SIG-M5 treated with dmso at 0.1 percent for 504 hours (cell line): ENCODE results near the gene APOB.

Source experiments
- DNase-seq: peaks from one replicate; lab custom pipeline; 2025; ENCODE audit not compliant: unreplicated experiment; lab: John Stamatoyannopoulos, UW

The APOB gene, protein sequence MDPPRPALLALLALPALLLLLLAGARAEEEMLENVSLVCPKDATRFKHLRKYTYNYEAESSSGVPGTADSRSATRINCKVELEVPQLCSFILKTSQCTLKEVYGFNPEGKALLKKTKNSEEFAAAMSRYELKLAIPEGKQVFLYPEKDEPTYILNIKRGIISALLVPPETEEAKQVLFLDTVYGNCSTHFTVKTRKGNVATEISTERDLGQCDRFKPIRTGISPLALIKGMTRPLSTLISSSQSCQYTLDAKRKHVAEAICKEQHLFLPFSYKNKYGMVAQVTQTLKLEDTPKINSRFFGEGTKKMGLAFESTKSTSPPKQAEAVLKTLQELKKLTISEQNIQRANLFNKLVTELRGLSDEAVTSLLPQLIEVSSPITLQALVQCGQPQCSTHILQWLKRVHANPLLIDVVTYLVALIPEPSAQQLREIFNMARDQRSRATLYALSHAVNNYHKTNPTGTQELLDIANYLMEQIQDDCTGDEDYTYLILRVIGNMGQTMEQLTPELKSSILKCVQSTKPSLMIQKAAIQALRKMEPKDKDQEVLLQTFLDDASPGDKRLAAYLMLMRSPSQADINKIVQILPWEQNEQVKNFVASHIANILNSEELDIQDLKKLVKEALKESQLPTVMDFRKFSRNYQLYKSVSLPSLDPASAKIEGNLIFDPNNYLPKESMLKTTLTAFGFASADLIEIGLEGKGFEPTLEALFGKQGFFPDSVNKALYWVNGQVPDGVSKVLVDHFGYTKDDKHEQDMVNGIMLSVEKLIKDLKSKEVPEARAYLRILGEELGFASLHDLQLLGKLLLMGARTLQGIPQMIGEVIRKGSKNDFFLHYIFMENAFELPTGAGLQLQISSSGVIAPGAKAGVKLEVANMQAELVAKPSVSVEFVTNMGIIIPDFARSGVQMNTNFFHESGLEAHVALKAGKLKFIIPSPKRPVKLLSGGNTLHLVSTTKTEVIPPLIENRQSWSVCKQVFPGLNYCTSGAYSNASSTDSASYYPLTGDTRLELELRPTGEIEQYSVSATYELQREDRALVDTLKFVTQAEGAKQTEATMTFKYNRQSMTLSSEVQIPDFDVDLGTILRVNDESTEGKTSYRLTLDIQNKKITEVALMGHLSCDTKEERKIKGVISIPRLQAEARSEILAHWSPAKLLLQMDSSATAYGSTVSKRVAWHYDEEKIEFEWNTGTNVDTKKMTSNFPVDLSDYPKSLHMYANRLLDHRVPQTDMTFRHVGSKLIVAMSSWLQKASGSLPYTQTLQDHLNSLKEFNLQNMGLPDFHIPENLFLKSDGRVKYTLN (N-terminal part only)

GRCh38 chr2:21043744-21044532 lies at the start of gene APOB:
APOB (minus strand) TSS chr2:21044073; CDS start chr2:21043945, 128 bp downstream.
- DNase-seq: no peak

DNA sequence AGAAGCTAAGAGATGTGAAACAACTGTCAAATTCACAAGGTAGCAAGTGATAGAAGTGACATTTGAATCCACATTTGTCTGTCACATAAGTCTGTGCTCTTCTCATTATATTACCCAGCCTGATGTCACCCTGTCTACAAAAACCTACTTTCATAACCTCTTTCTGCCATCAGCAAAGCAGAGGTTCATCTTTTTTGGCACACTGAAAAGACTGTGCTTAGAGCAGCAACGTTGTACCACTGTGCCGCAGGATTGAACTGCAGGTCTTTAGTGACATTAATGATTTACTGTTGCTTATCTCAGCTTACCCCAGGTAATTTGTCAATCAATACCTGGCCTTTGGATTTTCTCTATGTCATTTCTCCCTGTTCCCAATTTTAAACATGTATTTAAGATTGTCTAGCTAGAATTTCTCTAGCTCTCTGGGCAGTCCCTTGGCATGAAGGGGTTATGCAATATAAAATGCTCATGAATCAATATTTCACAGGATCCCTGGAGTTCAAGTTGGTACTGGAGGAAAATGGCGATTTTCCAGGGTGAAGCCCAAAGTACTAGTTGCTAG lies 48.5 kb upstream of the APOB start:
- DNase-seq: no peak

GRCh38 chr2:21084401-21084800 lies 40.5 kb upstream of the APOB start:
- DNase-seq: no peak

DNA sequence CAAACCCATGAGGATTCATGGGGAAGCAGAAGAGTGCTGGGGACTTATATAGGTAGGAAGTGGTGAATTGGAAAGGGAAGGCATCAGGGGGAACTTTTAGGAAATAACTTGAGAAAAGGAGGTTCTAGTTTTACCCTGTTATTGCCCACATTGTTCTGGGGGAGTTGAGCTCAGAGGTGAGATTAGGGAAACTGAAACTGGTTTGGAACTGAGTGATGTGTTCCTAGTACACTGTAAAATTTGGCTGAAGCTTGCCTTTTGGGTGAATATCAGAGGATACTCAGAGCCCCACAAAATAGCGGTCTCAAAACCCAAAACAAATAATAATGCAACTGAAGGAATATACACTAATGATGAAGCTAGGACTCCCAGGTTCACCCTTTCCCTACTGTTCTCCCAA lies 39.6 kb upstream of the APOB start:
- no peak for DNase-seq

- DNase-seq: no peak
Measured at GRCh38 chr2:21078296-21078695, 34.4 kb upstream of the APOB start.

- no peak for DNase-seq
Measured at GRCh38 chr2:21072477-21073242, 28.8 kb upstream of the APOB start.

DNA sequence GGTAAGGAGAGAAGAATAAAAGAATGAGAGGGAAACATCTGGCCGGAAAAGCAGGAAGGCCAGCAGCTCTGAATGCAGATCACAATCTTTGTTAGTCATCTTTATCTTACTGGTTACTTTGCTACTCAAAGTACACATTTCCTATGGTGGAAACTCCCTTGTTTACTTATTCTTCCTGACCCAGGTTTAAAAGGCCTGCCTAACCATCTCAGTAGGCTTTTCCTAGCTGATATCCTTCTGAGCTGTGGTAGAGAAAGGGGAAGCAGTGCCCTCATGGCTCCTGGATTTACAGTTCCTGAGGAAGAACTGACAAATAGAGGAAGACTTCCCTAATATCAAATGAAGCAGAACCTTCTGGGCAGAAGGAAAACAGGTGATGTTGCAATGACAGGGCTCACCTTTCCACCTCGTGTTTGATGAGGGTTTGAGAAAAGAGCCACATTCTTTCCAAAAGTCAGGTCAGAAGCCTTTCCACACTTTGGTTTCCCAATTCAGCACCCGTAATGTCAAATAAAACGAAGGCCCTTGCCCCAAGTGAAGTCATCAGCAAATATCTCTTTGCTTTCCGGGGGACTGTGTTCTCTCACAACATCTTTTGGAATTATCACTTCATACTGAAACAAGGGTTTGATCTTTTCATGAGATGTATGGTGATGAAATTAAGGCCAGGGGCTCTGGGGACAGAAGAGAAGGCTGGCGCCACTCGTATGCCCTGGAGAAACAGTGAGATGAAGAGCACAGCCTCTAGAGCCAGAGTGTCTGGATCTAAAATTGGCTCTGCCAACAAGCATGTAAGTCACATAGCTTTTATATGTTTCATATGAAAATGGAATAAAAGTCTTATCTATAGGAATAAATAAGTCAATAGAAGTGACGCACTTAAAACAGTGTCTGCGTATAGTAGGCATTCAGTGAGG lies 26.7 kb upstream of the APOB start:
- no peak for DNase-seq

- no peak for DNase-seq
Measured at GRCh38 chr2:21069746-21070340, 26.0 kb upstream of the APOB start.

GRCh38 chr2:21067859-21068537 lies 24.1 kb upstream of the APOB start:
- DNase-seq: no peak

DNA sequence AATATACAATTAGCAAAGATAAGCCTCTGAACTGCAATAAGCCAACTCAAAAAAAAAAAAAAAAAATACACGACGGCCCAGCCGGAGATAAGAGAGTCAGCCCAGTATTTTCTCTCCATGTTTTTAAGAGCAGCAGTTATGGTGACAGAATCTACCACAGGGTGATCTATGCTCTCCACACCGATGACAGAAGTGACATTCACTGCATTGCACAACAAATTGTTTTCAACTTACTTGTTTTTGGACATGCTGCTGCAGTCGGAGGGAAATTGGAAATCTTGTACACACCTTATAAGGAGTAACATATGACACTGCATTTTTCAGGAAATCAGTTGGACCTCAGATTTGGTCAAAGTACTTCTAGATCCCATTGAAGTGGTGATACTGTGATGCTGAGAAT lies 23.3 kb upstream of the APOB start:
- DNase-seq: no peak

DNA sequence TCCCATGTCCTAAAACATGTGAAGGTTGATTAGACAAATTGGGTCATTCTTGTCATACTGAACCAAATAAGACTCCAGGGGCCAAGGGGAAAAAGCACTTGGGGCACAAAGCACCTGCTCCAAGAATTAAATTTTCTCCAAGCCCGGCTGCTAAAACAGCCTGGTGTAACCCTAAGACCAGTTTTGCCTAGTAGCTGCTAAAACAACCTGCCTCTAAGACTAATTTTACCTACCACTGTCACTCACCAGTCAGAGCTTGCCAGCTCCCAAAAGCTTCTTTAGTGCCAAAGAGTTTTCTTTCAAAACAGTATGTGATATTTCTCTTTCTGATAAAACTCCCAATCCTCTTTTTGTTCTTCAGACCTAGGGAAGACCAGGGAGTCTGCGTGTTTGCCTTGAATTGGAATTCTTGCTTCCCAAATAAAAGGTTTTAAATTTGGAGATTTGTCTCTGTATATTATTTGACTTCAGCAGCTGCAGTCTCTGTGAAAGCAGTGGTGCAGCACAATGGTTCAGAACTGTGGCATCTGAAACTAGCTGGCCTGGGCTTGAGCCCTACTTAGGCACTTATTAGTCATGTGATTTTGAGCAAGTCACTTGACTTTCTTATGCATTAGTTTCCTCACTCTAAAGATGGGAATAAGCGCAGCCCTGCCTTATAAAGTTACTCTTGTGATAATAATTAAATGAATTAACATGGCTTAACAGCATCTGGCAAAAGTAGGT lies 16.2 kb upstream of the APOB start:
- DNase-seq: no peak

DNA sequence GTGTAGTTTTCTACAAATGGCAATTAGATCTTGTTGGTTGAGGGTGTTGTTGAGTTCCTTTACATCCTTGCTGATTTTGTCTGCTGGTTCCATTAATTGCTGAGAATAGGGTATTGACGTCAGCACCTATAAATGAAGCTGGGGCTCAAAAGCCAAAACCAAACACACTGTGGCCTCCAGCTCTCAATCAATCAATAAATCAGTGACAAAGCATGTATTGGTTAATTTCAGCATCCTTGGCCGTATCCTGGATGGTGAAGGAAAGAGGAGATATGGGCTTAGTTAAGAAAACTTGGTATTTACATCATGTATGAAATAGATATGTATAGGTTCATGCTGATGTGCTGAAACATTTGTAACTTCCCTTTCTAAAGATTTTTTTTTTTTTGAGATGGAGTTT lies 13.2 kb upstream of the APOB start:
- DNase-seq: no peak

- no peak for DNase-seq
Measured at GRCh38 chr2:21055879-21056790, 12.3 kb upstream of the APOB start.

- DNase-seq: no peak
Measured at GRCh38 chr2:21055451-21055850, 11.6 kb upstream of the APOB start.

GRCh38 chr2:21054011-21054410 lies 10.1 kb upstream of the APOB start:
- DNase-seq: no peak

GRCh38 chr2:21052044-21052443 lies 8.2 kb upstream of the APOB start:
- no peak for DNase-seq
